ENCODE results near the gene OBP2A. TPM values are rescaled to one million over a fixed set of nuclear protein-coding genes. Genes with fewer than 3 reads are reported as not detected.
A peak's percentile ranks its signal among the peaks of the same experiment; 100 is the strongest.

Gene OBP2A
- total and polyA plus RNA-seq, 4 donors, result 0.07 TPM; not detected in 3

DNA sequence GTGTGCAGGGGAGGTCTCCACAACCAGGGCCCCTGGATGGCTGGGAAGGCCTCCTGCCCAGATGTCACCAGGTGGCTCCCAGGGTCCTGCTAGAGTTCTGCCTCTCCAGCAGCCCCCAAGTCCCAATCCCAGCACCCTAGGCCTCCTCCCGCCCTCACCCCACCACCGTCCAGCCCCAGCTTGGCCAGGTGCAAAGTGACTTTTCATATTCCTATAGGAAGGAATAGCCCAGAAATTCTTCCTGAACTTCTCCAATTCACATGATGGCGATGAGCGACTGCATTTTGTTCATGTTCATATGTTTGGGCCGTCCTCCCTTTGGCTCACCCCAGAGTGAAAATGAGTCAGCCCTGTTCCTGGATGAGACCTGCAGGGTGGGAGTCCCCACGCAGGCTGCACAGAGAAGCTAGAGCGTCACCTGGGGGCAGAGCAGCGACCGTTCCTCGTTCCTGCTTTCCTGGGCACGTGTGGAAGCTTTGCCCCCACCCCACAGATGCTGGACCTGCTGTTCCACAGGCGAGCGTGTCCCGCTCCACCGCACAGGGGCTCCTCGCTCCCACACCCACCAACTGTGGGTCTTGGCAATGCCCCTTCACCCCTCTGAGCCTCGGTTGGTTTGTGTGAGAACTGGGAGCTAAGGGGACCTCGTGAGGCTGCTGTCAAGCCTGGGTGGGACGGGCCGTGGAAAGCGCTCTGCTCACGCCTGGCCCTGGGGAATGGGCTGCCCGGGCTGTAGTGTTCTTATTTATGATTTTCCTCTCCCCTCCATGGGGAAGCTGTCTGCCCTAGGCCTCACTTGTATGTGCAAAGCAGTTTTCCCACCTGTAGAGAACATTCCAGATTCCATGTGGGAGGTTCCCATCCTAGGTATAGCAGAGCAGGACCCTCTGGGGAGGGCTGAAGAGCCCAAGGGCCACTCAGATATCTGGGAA is 38.6 kb upstream of the OBP2A start:
- peak in 1 of 3 donors; percentile 3 for DNase-seq
- no peak for TF ChIP-seq CTCF (IDR thresholded peaks at IDR 0.05; ENCODE audit: control extremely low read depth, extremely low read depth)
- Histone ChIP-seq H3K9ac (ENCODE audit: insufficient read depth in 1 of 2, low read length in 2 of 2) (no peak overlapping the region), H3K36me3 (ENCODE audit: control insufficient read depth in 4 of 4, insufficient read depth in 4 of 4, low read length in 4 of 4) (peaks cover 0 to 26% (median 8%) of the 10 kb centered on the region in 4 donors), H3K27me3 (ENCODE audit: control insufficient read depth in 3 of 3, insufficient read depth in 3 of 3, low read length in 2 of 3) (no peaks in the 10 kb centered on the region), H3K4me3 (no peak overlapping the region), H3K9me3 (ENCODE audit: control insufficient read depth in 4 of 4, insufficient read depth in 3 of 4, low read length in 3 of 4) (peaks cover 0 to 6% (median 1%) of the 10 kb centered on the region in 4 donors), H3K4me1 (ENCODE audit: control insufficient read depth in 5 of 5, insufficient read depth in 5 of 5, low read length in 5 of 5) (peaks cover 0 to 1% (median 0%) of the 10 kb centered on the region in 5 donors), H3K27ac (ENCODE audit: low read depth in 1 of 2, low read length in 1 of 2) (no peak overlapping the region)
- no peak for ATAC-seq (ENCODE audit: insufficient read depth, low FRiP score)
- 90 to 91% methylated on average over 23 of the region's 23 CpGs for WGBS, 2 donors

- WGBS, 2 donors, result 86 to 91% methylated on average over 9 of the region's 9 CpGs
- H3K27ac ChIP-seq (ENCODE audit: low read depth in 1 of 2, low read length in 1 of 2), result no peak overlapping the region
- H3K36me3 ChIP-seq (ENCODE audit: control insufficient read depth in 4 of 4, insufficient read depth in 4 of 4, low read length in 4 of 4), result peaks cover 0 to 18% (median 3%) of the 10 kb centered on the region in 4 donors
- no peak for TF ChIP-seq CTCF (IDR thresholded peaks at IDR 0.05; ENCODE audit: control extremely low read depth, extremely low read depth)
- DNase-seq (peak in 1 of 3 donors; percentile 6), ATAC-seq (ENCODE audit: insufficient read depth, low FRiP score) (no peak)
- H3K4me3 ChIP-seq, result no peak overlapping the region
- H3K9ac ChIP-seq (ENCODE audit: insufficient read depth in 1 of 2, low read length in 2 of 2), result no peak overlapping the region
- no peaks in the 10 kb centered on the region for H3K4me1 ChIP-seq (ENCODE audit: control insufficient read depth in 5 of 5, insufficient read depth in 5 of 5, low read length in 5 of 5)
- H3K27me3 ChIP-seq (ENCODE audit: control insufficient read depth in 3 of 3, insufficient read depth in 3 of 3, low read length in 2 of 3), result no peaks in the 10 kb centered on the region
- peaks cover 0 to 6% (median 1%) of the 10 kb centered on the region in 4 donors for H3K9me3 ChIP-seq (ENCODE audit: control insufficient read depth in 4 of 4, insufficient read depth in 3 of 4, low read length in 3 of 4)
Observed at GRCh38 chr9:135508211-135508820, 37.6 kb upstream of the OBP2A start.

DNA sequence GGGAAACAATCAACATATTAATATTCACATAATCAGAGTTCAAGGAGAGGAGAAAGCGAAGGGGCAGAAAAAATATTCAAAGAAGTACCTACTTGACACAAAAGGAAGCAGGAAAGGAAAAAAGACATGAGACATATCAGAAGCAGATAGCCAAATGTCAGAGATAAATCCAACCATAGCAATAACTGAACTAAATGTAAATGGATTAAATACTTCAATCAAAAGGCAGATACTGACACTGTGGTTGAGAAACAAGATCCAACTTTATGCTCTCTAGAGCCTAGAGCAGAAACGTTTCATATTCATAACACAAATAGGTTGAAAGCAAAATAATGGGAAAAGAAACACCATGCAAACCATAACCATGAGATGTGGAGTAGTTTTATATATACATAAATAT is 36.5 kb upstream of the OBP2A start:
- Histone ChIP-seq H3K9ac (ENCODE audit: insufficient read depth in 1 of 2, low read length in 2 of 2) (no peak overlapping the region), H3K4me1 (ENCODE audit: control insufficient read depth in 5 of 5, insufficient read depth in 5 of 5, low read length in 5 of 5) (no peaks in the 10 kb centered on the region), H3K27me3 (ENCODE audit: control insufficient read depth in 3 of 3, insufficient read depth in 3 of 3, low read length in 2 of 3) (no peaks in the 10 kb centered on the region), H3K27ac (ENCODE audit: low read depth in 1 of 2, low read length in 1 of 2) (no peak overlapping the region), H3K4me3 (no peak overlapping the region), H3K9me3 (ENCODE audit: control insufficient read depth in 4 of 4, insufficient read depth in 3 of 4, low read length in 3 of 4) (peaks cover 0 to 6% (median 1%) of the 10 kb centered on the region in 4 donors), H3K36me3 (ENCODE audit: control insufficient read depth in 4 of 4, insufficient read depth in 4 of 4, low read length in 4 of 4) (peaks cover 0 to 6% (median 0%) of the 10 kb centered on the region in 4 donors)
- no peak for ATAC-seq (ENCODE audit: insufficient read depth, low FRiP score)
- WGBS, 2 donors, result 86 to 88% methylated on average over 2 of the region's 2 CpGs
- TF ChIP-seq CTCF (IDR thresholded peaks at IDR 0.05; ENCODE audit: control extremely low read depth, extremely low read depth), result no peak
- DNase-seq, result no peak
